Measurements from ENCODE around the gene ART5. TPM values are rescaled to one million over a fixed set of nuclear protein-coding genes. Genes with fewer than 3 reads are reported as not detected.

ART5 gene
- total and polyA plus RNA-seq, 2 experiments from 2014 or later: 6.3 to 19.3 TPM

DNA sequence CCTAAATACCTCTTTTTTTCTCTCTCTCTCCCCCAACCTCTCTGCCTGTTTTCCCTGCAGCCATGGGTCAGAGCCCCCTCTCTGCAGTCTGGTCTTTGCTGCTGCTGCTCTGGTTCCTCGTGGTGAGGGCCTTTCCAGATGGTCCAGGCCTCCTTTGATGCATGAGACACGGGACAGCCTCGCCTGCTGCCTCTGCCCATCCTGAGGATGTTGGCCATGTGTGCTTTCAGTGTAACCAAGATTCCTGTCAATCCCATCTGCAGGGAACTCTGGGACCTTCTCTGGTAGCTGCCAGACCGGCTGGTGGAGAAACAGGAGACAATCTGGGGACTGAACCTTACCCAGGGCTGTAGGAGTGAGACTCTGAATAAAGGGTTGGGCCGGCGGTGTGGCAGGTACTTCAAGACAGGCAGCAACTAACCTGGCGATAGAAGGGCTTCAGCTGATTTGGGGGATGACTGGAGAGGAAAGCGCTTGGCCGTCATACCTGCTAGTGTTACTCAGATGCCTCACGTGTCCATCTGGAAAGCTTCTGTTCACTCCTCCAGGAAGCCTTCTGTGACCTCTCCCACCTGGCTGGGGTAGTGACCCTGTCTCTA, 22.3 kb upstream of the ART5 start:
- H3K9me3 ChIP-seq (ENCODE audit: low read depth): no peaks in the 10 kb centered on the region
- H3K27ac ChIP-seq: no peak overlapping the region
- H4K20me1 ChIP-seq (ENCODE audit: insufficient read depth, poor library complexity, severe bottlenecking): no peaks in the 10 kb centered on the region
- H3K9me2 ChIP-seq (replicated peaks; ENCODE audit: insufficient read depth): no peaks in the 10 kb centered on the region
- WGBS (ENCODE audit: low lambda C conversion rate, missing lambda C conversion rate): 95% methylated on average over 10 of the region's 10 CpGs
- TF ChIP-seq, protein P1, sequence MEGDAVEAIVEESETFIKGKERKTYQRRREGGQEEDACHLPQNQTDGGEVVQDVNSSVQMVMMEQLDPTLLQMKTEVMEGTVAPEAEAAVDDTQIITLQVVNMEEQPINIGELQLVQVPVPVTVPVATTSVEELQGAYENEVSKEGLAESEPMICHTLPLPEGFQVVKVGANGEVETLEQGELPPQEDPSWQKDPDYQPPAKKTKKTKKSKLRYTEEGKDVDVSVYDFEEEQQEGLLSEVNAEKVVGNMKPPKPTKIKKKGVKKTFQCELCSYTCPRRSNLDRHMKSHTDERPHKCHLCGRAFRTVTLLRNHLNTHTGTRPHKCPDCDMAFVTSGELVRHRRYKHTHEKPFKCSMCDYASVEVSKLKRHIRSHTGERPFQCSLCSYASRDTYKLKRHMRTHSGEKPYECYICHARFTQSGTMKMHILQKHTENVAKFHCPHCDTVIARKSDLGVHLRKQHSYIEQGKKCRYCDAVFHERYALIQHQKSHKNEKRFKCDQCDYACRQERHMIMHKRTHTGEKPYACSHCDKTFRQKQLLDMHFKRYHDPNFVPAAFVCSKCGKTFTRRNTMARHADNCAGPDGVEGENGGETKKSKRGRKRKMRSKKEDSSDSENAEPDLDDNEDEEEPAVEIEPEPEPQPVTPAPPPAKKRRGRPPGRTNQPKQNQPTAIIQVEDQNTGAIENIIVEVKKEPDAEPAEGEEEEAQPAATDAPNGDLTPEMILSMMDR (IDR thresholded peaks at IDR 0.05; ENCODE audit: poor library complexity): no peak
- H3K27me3 ChIP-seq: no peaks in the 10 kb centered on the region
- no peaks in the 10 kb centered on the region for H3K4me1 ChIP-seq (ENCODE audit: insufficient read depth)
- no peak overlapping the region for H3K4me3 ChIP-seq
- no peak overlapping the region for H2AFZ ChIP-seq
- DNase-seq (ENCODE audit: low spot score): no peak
- H3K36me3 ChIP-seq (replicated peaks; ENCODE audit: insufficient read depth, low read depth): no peaks in the 10 kb centered on the region
- no peak overlapping the region for H3K4me2 ChIP-seq
- H3K79me2 ChIP-seq: no peaks in the 10 kb centered on the region

- Histone ChIP-seq H4K20me1 (ENCODE audit: insufficient read depth, poor library complexity, severe bottlenecking) (no peaks in the 10 kb centered on the region), H3K4me1 (ENCODE audit: insufficient read depth) (no peaks in the 10 kb centered on the region), H3K4me2 (no peak overlapping the region), H3K79me2 (no peaks in the 10 kb centered on the region), H3K27ac (no peak overlapping the region), H3K4me3 (no peak overlapping the region), H3K9me2 (replicated peaks; ENCODE audit: insufficient read depth) (no peaks in the 10 kb centered on the region), H3K9me3 (ENCODE audit: low read depth) (no peaks in the 10 kb centered on the region), H3K27me3 (no peaks in the 10 kb centered on the region), H2AFZ (no peak overlapping the region), H3K36me3 (replicated peaks; ENCODE audit: insufficient read depth, low read depth) (no peaks in the 10 kb centered on the region)
- DNase-seq (ENCODE audit: low spot score): no peak
- TF ChIP-seq, protein P1 (IDR thresholded peaks at IDR 0.05; ENCODE audit: poor library complexity): no peak
- no peak for TF ChIP-seq EZH2phosphoT487 (IDR thresholded peaks at IDR 0.05; ENCODE audit: low read depth, severe bottlenecking, unreplicated experiment)
- TF ChIP-seq EZH2 (IDR thresholded peaks at IDR 0.05; ENCODE audit: borderline replicate concordance): no peak
Measured at GRCh38 chr11:3662856-3663255, 21.1 kb upstream of the ART5 start.

GRCh38 chr11:3660960-3661359, 19.2 kb upstream of the ART5 start:
- H3K27ac ChIP-seq: no peak overlapping the region
- whole genome bisulfite sequencing (ENCODE audit: low lambda C conversion rate, missing lambda C conversion rate): 86% methylated on average over 2 of the region's 2 CpGs
- no peaks in the 10 kb centered on the region for H3K36me3 ChIP-seq (replicated peaks; ENCODE audit: insufficient read depth, low read depth)
- no peaks in the 10 kb centered on the region for H3K9me2 ChIP-seq (replicated peaks; ENCODE audit: insufficient read depth)
- no peak overlapping the region for H3K4me3 ChIP-seq
- no peaks in the 10 kb centered on the region for H3K79me2 ChIP-seq
- TF ChIP-seq, protein P1 (IDR thresholded peaks at IDR 0.05; ENCODE audit: poor library complexity): no peak
- TF ChIP-seq EZH2 (IDR thresholded peaks at IDR 0.05; ENCODE audit: borderline replicate concordance): no peak
- no peak for TF ChIP-seq EZH2phosphoT487 (IDR thresholded peaks at IDR 0.05; ENCODE audit: low read depth, severe bottlenecking, unreplicated experiment)
- H3K4me1 ChIP-seq (ENCODE audit: insufficient read depth): no peaks in the 10 kb centered on the region
- DNase-seq (ENCODE audit: low spot score): no peak
- no peak overlapping the region for H2AFZ ChIP-seq
- H3K4me2 ChIP-seq: no peak overlapping the region
- no peaks in the 10 kb centered on the region for H4K20me1 ChIP-seq (ENCODE audit: insufficient read depth, poor library complexity, severe bottlenecking)
- H3K9me3 ChIP-seq (ENCODE audit: low read depth): no peaks in the 10 kb centered on the region
- H3K27me3 ChIP-seq: no peaks in the 10 kb centered on the region
